Umbilical cord (tissue), 2 donors: Measurements from ENCODE around the gene CTLA4. TPM values are rescaled to one million over a fixed set of nuclear protein-coding genes. Genes with fewer than 3 reads are reported as not detected.
A peak's percentile ranks its signal among the peaks of the same experiment; 100 is the strongest.
"Not testable (repeated sequence)": the region's sequence is repeated elsewhere in the genome, so short reads cannot be mapped to it uniquely, and the experiment has no call there.

Source experiments
- DNase-seq: peaks from one replicate; pipeline ENCODE4 v3.0.0-alpha.2; 2015; ENCODE audit warnings: low spot score
- total RNA-seq: library from RNA; depleted of rRNA; stranded (reverse); fragments of >200 nt; gene quantifications from one replicate; pipeline ENCODE4 v1.2.3, GENCODE V29; 2014; ENCODE audit warnings: low replicate concordance; ENCODE audit not compliant: insufficient read depth

CTLA4 gene
- total RNA-seq, 1 donor from 2014 or later: not detected

- DNase-seq: peak; percentile 5
These were observed 9.9 kb upstream of the CTLA4 start for GRCh38 chr2:203857656-203858055.

- DNase-seq: no peak
These were observed 9.4 kb upstream of the CTLA4 start for GRCh38 chr2:203858176-203858575.

GRCh38 chr2:203859030-203859789 lies 8.4 kb upstream of the CTLA4 start:
- no peak for DNase-seq

DNA sequence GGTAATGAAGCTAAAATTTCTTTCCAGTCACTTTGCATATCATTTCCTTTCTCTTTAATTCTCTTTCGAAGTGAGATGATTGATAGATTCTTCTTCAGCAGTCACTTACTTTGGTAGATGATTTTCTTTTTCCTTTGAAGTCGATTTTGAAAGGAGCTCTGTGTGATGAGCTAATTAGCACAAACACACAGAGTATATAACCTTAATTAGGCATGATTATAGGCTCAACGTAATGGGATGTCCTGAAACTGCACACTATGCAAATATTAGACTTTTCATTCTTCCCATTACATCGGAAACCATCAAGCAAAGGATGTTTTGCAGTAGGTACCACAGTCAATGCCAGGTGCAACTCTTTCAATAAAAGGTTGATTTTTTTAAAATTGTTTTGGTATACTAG lies 6.4 kb upstream of the CTLA4 start:
- no peak for DNase-seq

DNA sequence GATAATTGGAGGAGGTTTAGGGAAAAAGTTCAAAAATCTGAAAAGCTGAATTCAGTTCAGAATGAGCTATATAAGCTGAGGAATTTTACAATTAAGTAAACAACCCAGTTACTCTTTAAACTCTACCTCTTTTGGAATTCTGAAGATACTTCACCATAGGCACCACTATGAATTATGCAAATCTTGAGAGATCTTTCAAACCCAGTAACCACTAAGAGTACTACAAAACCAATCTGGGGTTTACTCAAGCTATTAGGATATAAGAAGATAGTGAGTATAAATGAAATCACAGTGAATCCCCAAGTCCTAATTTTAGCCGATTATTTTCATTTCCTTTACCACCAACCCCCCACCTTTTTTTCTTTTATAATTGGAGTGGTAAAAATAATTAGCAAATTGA lies 6.0 kb upstream of the CTLA4 start:
- DNase-seq: no peak

DNA sequence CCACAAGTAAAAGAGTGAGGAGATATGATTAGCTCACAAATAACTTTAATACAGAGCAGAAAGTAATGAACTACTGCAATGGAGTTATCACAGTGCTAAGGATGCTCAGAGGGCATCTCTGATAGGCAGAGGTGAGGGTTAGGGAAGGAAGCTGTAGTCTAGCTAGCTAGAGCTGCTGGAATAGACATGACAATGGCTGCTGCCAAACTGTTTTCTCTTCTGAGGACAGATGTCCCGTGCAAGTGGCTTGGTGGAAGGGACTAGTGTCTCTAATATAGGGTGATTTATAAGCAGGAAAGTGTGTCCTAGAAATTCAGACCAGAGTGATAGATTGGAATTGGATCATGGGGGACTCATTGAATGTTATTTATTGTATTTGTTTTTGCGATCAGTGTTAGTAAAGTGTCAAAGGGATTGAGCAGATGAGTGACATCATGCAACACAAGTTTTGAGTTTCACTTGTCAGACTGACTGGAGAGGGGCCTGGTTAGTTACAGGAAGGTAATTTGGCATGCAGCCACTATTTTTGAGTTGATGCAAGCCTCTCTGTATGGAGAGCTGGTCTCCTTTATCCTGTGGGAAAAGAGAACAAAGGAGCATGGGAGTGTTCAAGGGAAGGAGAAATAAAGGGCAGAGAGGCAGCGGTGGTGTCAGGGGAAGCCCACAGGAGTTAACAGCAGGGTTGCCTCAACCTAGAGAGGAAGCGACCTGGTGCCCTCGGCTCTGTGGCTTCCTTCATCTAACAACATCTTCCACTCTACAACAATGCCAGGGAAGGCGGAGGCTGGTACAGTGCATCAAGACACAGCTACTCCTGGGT lies 1.9 kb downstream of the CTLA4 start:
- no peak for DNase-seq

DNA sequence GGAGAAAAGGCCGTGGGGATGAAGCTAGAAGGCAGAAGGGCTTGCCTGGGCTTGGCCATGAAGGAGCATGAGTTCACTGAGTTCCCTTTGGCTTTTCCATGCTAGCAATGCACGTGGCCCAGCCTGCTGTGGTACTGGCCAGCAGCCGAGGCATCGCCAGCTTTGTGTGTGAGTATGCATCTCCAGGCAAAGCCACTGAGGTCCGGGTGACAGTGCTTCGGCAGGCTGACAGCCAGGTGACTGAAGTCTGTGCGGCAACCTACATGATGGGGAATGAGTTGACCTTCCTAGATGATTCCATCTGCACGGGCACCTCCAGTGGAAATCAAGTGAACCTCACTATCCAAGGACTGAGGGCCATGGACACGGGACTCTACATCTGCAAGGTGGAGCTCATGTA lies 2.9 kb downstream of the CTLA4 start:
- DNase-seq: no peak

DNA sequence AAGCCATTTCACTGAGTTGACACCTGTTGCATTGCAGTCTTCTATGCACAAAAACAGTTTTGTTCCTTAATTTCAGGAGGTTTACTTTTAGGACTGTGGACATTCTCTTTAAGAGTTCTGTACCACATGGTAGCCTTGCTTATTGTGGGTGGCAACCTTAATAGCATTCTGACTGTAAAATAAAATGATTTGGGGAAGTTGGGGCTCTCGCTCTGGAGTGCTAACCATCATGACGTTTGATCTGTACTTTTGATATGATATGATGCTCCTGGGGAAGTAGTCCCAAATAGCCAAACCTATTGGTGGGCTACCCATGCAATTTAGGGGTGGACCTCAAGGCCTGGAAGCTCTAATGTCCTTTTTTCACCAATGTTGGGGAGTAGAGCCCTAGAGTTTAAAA lies 3.4 kb downstream of the CTLA4 start:
- DNase-seq: no peak

DNA sequence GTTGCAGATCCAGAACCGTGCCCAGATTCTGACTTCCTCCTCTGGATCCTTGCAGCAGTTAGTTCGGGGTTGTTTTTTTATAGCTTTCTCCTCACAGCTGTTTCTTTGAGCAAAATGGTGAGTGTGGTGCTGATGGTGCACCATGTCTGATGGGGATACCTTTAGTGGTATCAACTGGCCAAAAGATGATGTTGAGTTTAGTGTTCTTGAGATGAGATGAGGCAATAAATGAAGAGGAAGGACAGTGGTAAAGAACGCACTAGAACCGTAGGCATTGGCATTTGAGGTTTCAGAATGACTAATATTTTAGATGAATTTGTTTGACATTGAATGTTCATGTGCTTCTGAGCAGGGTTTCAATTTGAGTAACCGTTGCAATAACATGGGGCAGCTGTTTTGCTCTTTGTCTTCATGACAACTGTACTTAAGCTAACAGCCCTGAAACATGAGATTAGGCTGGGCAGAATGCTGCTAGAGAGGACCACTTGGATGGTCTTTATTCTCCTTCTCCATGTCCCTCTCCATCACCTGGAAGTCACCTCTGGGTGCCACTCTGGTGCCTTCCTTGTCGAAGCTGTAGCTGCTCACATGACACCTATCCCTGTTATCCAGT lies 3.9 kb downstream of the CTLA4 start:
- DNase-seq: no peak

DNA sequence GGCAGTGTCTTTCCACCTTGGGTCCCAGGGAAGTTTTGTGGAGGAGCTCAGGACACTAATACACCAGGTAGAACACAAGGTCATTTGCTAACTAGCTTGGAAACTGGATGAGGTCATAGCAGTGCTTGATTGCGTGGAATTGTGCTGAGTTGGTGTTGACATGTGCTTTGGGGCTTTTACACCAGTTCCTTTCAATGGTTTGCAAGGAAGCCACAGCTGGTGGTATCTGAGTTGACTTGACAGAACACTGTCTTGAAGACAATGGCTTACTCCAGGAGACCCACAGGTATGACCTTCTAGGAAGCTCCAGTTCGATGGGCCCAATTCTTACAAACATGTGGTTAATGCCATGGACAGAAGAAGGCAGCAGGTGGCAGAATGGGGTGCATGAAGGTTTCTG lies 5.9 kb downstream of the CTLA4 start:
- no peak for DNase-seq

DNA sequence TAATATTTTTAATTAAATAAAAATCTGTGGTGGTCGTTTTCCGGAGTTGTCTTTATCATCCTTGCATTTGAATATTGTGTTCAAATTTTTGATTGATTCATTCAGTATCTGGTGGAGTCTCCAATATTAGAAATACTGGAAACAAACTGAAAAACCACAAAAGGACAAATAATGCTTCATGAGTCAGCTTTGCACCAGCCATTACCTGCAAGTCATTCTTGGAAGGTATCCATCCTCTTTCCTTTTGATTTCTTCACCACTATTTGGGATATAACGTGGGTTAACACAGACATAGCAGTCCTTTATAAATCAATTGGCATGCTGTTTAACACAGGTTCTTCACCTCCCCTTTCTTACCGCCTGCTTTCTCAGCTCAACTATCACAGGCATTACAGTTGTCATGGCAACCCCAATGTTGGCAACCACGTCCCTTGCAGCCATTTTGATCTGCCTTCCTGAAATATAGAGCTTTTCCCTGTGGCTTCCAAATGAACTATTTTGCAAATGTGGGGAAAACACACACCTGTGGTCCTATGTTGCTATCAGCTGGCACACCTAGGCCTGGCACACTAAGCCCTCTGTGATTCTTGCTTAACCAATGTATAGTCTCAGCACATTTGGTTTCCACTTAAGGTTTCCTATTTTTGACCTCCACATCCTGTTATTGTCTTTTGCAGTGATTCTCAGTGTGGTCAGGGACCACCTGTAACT lies 6.5 kb downstream of the CTLA4 start:
- no peak for DNase-seq

DNA sequence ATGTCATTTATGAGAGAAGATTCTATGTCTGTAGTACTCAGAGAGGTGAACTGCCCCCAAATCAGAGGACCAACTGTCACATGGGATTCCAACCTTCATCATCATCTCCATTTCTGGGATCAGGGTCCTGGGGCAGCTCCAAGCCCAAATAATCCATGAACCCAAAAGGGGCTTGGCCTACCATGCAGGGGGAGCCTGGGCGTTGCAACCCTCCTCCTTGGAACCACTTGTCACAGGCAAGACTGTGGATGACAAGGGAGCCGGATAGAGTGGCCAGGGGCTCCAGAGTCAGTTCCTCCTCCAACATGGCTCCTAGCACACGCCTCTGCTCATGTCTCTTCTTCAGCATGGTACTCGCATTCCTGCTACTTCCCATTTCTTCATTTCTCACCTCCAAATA lies 7.9 kb downstream of the CTLA4 start:
- no peak for DNase-seq

GRCh38 chr2:203876328-203876727 lies 8.8 kb downstream of the CTLA4 start:
- no peak for DNase-seq

DNA sequence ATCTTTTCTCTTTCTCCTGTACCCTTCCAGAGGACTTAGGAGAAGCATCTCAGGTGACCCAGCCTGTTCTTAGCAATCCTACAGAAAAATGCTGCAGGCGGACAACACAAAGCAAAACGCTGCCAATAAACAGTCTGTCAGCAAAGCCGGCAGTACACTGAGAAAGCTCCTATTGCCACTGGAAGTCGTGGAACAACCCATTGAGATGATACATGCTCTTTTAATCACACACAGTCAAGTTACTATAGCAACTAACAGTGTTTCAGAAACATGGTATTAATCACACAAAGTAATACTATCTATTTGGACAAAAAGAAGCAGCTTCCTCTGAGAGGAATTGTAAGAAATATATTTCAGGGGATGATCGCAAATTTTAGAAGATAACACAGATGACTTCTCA lies 10.5 kb downstream of the CTLA4 start:
- no peak for DNase-seq

- no peak for DNase-seq
These were observed 13.1 kb downstream of the CTLA4 start for GRCh38 chr2:203880557-203881125.

DNA sequence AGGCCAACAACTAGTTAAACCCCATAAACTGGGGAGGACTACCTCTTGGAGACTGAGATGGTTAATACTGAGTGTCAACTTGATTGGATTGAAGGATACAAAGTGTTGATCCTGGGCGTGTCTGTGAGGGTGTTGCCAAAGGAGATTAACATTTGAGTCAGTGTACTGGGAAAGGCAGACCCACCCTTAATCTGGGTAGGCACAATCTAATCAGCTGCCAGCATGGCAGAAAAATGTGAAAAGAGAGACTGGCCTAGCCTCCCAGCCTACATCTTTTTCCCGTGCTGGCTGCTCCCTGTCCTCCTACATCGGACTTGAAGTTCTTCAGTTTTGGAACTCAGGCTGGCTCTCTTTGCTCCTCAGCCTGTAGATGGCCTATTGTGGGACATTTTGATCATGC lies 13.6 kb downstream of the CTLA4 start:
- DNase-seq: not testable (repeated sequence)

GRCh38 chr2:203882551-203882950 lies 15.0 kb downstream of the CTLA4 start:
- DNase-seq: no peak

GRCh38 chr2:203886661-203887151 lies 19.1 kb downstream of the CTLA4 start:
- DNase-seq: no peak

- no peak for DNase-seq
These were observed 20.1 kb downstream of the CTLA4 start for GRCh38 chr2:203887677-203888076.

- no peak for DNase-seq
These were observed 22.0 kb downstream of the CTLA4 start for GRCh38 chr2:203889542-203889941.

GRCh38 chr2:203889944-203890343 lies 22.4 kb downstream of the CTLA4 start:
- DNase-seq: no peak
